Measurements from ENCODE around the gene ROBO4. TPM values are rescaled to one million over a fixed set of nuclear protein-coding genes. Genes with fewer than 3 reads are reported as not detected.

The ROBO4 gene
- total and polyA plus RNA-seq, 2 of the 13 experiments (the other 11 are each of a cell fraction or from before 2014, with no cell fraction given), result 0.07 to 1.1 TPM

- TF ChIP-seq ZMAT5 (CRISPR knock-in tag; IDR thresholded peaks at IDR 0.05; ENCODE audit: borderline replicate concordance, low read depth) (no peak), ZBTB25 (CRISPR knock-in tag; IDR thresholded peaks at IDR 0.05) (no peak), ZBTB3 (CRISPR knock-in tag; IDR thresholded peaks at IDR 0.05; ENCODE audit: borderline replicate concordance, low read depth) (0 out of 2 replicates have a peak, but pooled peaks have one; percentile 32), PBX3 (CRISPR knock-in tag; IDR thresholded peaks at IDR 0.05; ENCODE audit: borderline replicate concordance) (no peak), HNF4A (CRISPR knock-in tag; IDR thresholded peaks at IDR 0.05) (peak; percentile 47), MATR3 (CRISPR knock-in tag; IDR thresholded peaks at IDR 0.05) (no peak), ARNTL (CRISPR knock-in tag; IDR thresholded peaks at IDR 0.05) (no peak), ZBTB42 (CRISPR knock-in tag; IDR thresholded peaks at IDR 0.05) (no peak), RBM39 (IDR thresholded peaks at IDR 0.05; ENCODE audit: low read depth, low read length, poor library complexity, severe bottlenecking) (no peak), KIAA2018 (CRISPR knock-in tag; IDR thresholded peaks at IDR 0.05; ENCODE audit: borderline replicate concordance) (no peak), ZNF317 (CRISPR knock-in tag; IDR thresholded peaks at IDR 0.05) (no peak), SAP130 (CRISPR knock-in tag; IDR thresholded peaks at IDR 0.05; ENCODE audit: low read depth) (peak; percentile 50), ZBTB1 (CRISPR knock-in tag; IDR thresholded peaks at IDR 0.05; ENCODE audit: borderline replicate concordance) (no peak), ZNF607 (CRISPR knock-in tag; IDR thresholded peaks at IDR 0.05; ENCODE audit: borderline replicate concordance) (0 out of 2 replicates have a peak, but pooled peaks have one; percentile 32), ZNF510 (CRISPR knock-in tag; IDR thresholded peaks at IDR 0.05; ENCODE audit: low read depth) (no peak), ZFY (CRISPR knock-in tag; IDR thresholded peaks at IDR 0.05) (0 out of 2 replicates have a peak, but pooled peaks have one; percentile 5)
Measured at GRCh38 chr11:124935548-124936514, 38.2 kb upstream of the ROBO4 start, which contains the start of gene HEPACAM (continued).

Measured in HepG2 (cell line).